Stimulated activated CD4-positive, alpha-beta T cell treated with anti-CD3 and anti-CD28 coated beads, Interleukin-4, amount 100 ng/mL, for 4 hours (primary cell): ENCODE data around the gene ARHGEF28.

Experiments
- DNase-seq, 2 experiments: peaks; one replicate each; pipeline ENCODE4 v3.0.0-alpha.2; 2020

ARHGEF28 gene

GRCh38 chr5:73862796-73863195 lies 236.8 kb downstream of the ARHGEF28 start:
- DNase-seq = no peak

DNA sequence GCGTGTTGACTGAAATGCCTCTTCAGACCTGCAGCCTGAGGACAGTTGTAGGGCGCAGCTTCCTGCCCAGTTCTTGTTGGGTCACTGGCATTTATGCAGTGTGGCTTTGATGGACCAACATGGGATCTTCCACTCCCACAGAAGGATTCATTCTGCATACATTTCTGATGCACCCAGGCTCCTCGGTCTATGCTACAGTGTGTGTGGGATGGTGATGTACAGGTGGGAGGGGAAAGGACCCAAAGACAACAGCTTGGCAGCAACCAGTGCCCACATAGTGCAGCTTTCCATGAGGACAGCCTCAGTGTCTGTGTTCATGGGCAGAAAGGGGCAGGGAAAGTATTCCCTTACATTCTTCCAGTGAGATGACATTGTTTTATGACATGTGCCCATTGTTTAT lies 237.9 kb downstream of the ARHGEF28 start:
- DNase-seq = no peak

DNA sequence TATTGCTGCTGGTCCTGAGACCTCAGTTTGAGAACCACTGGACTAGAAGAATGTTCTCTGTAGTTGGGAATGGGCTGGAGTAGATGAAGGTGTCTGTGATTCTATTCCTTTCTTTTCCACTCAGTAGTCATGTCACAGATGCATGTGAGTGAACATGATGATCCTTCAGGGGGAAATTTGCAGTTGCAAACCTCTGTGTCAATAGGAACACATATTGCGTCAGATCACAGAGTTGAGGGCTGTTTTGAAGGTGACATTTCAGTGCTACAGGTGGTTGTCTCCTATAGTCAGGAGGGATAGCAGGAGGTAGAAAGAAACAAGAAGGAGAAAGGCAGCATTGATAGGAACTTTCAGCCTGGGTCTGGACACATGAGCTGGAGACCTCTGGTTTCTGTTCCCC lies 239.3 kb downstream of the ARHGEF28 start:
- no peak for DNase-seq

GRCh38 chr5:73867345-73868335 lies 241.6 kb downstream of the ARHGEF28 start:
- no peak for DNase-seq

GRCh38 chr5:73883646-73884045 lies 257.6 kb downstream of the ARHGEF28 start:
- no peak for DNase-seq

DNA sequence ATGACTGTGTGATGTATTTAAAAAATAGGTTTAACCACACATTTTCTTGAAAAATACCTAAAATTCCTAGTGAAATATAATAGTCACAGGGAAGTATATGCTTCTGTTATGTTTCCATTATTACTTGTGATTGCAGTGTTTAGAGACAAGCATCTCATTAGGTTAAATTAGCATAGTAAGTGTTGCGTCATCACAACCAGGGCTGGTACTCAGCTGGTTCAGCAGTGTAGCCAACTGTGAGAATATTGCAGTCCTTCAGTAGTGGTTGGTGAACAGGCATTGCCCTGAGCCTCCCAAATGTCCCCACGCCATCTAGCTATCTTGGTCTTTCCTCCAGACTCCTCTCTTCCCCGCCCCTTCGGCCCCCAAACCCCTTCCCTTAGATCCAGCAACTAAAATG lies 261.7 kb downstream of the ARHGEF28 start:
- DNase-seq = no peak

- DNase-seq = no peak
These were observed 264.6 kb downstream of the ARHGEF28 start for GRCh38 chr5:73890569-73890968.

DNA sequence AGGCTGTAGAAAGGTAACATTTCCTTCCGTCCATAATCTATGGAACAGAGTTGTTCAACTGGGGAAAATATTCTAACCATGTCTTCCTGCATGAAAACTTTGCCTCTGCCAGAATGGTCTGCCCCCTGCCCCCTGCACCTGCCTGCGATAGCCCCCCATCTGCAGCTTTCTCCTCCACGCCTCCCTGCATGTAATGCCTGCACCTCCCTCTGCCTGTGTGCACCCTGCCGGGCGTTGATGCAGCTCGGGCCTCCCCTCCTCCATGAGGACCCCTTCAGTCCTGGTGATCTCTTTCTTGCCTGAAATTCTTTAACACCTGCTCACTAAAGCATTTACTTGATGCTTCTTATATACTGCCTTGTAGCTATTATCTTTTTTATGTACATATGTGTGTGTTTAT lies 266.2 kb downstream of the ARHGEF28 start:
- no peak for DNase-seq

DNA sequence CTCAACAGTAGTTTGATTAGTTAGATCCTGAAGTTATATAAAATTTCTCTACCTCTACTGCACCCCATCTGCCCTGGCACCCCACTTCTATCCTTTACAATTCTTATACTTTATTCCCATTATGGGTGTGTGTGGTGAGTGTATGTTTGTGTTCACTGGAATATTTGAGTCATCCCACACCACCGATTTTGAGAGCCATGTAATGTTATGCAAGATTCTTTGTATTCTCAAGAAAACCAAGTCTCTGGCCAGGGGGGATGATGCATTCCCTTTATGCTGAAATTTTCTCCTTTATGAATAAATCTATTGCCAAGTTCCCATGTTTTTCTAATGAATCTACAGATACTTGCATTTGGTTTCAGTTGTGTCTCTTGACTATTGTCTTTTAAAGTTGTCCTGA lies 266.8 kb downstream of the ARHGEF28 start:
- DNase-seq = no peak

DNA sequence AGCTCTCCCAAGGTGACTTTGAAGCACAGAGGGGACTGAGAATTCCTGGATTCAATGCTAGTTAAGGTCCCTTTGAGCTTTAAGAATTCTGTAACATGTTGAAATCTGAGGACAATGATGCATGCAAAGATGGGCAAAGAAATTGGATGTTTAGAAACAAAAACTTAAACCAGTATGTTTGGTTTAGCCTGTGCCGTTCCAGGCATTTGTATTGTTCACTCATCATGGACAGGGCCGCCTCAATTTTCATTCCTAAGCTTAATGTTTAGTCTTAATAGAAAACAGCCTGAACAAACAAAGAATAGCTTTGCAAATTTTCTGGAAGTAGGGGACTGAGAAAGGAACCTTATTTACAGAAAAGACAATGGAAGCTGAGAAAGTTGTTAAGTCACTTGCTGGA lies 267.8 kb downstream of the ARHGEF28 start:
- DNase-seq = no peak

DNA sequence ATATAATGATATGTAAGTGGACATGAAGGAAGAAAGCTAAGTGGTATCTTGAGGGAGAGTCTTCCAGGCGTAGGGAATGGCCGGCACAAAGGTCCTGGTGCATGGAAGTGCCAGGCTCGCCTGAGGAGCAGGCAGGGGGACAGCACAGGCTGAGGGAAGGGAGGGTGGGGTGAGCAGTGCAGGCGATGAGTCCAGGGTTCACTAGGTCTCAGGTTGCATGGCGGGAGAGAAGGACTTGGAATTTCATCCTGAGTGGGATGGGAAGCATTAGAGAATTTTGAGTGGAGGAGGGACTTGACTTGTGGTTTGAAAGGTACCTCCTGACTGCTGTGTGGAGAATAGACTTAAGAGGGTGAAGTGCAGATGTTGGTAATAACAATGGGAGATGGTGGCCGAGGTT lies 268.9 kb downstream of the ARHGEF28 start:
- DNase-seq = no peak

DNA sequence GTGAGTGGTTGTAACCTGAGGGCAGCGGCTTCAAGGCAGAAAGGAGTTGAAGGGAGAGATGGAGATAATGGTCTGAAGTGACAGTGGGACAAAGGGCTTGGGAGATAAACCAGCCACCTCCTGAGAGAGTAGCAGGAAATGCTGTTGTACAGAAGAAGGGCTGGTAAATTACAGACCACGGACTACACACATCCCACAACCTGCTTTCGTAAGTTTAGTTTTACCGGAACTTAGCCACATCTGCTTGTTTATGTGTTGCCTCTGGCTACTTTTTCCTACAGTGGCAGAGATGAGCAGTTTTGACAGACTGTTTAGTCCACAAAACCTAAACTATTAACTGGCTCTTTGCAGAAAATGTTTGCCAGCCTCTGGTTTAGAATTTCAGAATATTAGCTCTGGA lies 269.5 kb downstream of the ARHGEF28 start:
- no peak for DNase-seq

DNA sequence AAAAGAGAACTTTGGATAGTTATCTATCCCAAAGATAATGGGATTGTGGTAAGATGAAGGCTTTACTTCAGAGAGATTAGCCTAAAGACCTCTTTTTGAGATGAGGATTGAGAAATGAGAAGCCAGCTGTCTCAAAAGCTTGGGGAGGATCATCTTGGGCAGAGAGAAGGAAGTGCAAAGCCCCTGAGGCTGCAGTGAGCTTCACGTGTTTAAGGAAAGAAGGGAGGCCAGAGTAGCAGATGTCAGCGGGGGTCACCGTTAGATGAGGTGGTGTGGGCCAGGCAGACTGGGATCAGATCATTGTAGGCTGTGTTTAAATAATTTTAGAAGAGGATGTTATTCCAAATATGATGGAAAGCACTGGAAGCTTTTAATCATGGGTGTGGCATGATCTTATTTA lies 270.1 kb downstream of the ARHGEF28 start:
- no peak for DNase-seq

DNA sequence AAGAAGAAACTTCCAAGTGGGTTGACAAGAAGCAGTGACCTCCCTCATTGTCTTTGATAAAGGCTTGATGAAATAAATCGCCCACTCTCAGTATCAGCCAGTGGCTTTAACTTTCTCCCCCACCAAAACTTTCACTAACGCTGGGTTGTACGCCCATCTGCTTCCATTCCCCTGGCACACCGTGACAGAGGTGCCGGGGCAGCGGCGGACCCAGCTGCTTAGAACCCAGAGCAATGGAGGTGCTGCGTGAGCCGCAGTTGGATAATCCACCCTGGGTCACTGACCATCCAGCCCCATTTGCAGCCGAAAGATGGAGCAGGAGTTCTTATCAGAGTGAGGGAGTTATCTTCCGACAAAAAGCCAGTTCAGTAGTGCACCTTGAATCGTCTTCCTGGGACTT lies 270.7 kb downstream of the ARHGEF28 start:
- DNase-seq = no peak

DNA sequence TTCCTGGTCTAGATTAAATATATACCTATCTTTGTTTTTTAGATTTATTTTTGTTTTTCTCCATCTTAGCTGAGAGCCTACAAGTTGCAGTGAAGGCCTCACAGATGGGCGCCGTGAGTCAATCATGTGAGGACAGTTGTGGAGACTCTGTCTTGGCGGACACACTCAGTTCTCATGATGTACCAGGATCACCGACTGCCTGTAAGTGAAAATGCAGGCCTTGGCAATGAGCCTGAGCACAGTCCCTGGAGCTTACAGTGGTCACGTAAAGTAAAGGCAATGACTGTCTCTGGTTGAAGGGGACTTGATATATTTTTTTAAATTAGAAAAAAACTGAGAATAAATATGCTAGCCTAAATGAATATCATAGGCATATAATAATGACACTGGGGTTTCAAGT lies 271.9 kb downstream of the ARHGEF28 start:
- DNase-seq = no peak

GRCh38 chr5:73899055-73899454 lies 273.1 kb downstream of the ARHGEF28 start:
- no peak for DNase-seq

DNA sequence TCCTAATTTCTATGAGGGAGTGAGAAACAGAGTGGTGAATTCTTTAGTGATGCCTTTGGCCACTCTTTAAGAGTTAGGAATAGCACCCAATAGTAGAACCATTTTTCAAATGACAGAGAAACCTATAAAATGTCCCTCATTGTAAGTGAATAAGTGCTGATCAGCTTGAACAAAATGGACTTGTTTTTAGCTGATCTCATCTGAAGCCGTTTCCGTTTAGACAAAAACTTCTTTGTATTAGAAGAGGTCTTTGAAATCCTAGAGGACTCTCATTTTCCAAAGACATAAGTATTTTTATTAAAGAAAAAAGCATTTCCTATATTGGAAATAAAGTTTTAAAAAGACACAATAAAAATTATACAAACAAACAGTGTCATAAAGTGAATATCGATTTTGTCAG lies 273.9 kb downstream of the ARHGEF28 start:
- no peak for DNase-seq

GRCh38 chr5:73900566-73900965 lies 274.6 kb downstream of the ARHGEF28 start:
- no peak for DNase-seq

DNA sequence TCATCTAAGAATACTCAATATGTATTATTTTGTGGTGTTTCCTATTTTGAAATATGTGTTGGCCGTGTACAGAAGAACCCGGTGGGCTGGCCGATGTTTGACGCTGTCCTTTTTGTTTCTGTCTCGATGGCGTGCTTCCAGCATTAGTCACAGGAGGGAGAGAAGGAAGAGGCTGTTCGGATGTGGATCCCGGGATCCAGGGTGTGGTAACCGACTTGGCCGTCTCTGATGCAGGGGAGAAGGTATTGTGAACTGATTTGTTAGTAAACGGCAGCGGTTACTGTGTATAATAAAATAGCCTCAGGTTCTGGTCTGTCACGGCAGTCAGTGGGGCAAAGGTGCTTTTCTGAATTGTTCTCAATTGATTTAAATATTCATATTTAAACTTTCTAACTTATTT lies 275.0 kb downstream of the ARHGEF28 start:
- no peak for DNase-seq

DNA sequence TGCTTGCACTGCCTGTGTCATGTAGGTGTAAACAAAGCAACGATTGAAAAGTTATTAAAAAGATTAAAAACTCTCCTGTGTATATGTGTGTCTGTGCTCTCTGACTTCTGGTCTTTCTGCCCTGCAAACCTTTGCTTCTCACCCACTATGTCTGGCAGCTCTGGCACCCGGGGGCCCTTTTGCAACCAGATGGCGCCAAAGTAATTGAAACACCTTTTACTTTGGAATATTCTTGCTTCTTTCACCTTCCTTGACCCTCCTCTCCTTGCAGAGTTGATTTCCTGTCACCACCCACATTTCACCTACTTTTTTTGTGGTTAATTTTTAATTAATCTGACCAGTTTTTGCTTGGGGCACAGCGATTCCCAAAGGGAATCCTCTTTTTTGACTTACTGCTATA lies 275.5 kb downstream of the ARHGEF28 start:
- no peak for DNase-seq

GRCh38 chr5:73902327-73903051 lies 276.5 kb downstream of the ARHGEF28 start:
- DNase-seq = no peak

GRCh38 chr5:73903169-73903568 lies 277.2 kb downstream of the ARHGEF28 start:
- no peak for DNase-seq

DNA sequence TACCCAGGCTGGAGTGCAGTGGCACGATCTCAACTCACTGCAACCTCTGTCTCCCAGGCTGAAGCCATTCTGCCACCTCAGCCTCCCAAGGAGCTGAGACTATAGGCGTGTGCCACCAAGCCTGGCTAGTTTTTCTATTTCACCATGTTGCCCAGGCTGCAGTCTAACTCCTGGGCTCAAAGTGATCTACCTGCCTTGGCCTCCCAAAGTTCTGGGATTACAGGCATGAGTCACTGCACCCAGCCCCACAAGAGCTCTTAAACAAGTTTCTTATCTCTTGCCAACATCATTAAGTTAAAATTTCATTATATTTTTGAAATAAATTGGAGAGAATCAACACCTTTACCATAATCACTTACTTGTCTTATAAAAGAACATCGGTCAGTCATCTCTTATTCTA lies 280.3 kb downstream of the ARHGEF28 start:
- no peak for DNase-seq

- DNase-seq = no peak
These were observed 281.2 kb downstream of the ARHGEF28 start for GRCh38 chr5:73907164-73907563.
